ENCODE results near the gene KCNB1.
"Not testable (repeated sequence)": the region's sequence is repeated elsewhere in the genome, so short reads cannot be mapped to it uniquely, and the experiment has no call there.

Gene KCNB1

GRCh38 chr20:49319208-49319809 lies 163.2 kb downstream of the KCNB1 start:
- no peak for DNase-seq (ENCODE audit: low read depth)

GRCh38 chr20:49318430-49319207 lies 163.8 kb downstream of the KCNB1 start:
- no peak for DNase-seq (ENCODE audit: low read depth)

- DNase-seq (ENCODE audit: low read depth), result no peak
Measured at GRCh38 chr20:49318091-49318429, 164.4 kb downstream of the KCNB1 start.

GRCh38 chr20:49316704-49317103 lies 165.8 kb downstream of the KCNB1 start:
- no peak for DNase-seq (ENCODE audit: low read depth)

- no peak for DNase-seq (ENCODE audit: low read depth)
Measured at GRCh38 chr20:49315580-49315979, 166.9 kb downstream of the KCNB1 start.

GRCh38 chr20:49314052-49314451 lies 168.4 kb downstream of the KCNB1 start:
- DNase-seq (ENCODE audit: low read depth), result not testable (repeated sequence)

Data from activated gamma-delta T cell treated with anti-CD3 and anti-CD28 coated beads, Interleukin-2, amount 50 U/mL, for 16 hours (primary cell).